Peyer's patch (tissue), 4 donors: ENCODE data around the gene MED31.

Experiments used
- POLR2A ChIP-seq, 2 donors: fragments of 450-650 bp; IDR thresholded peaks; one replicate each; pipeline ENCODE4 v1.5.1; 2017; ENCODE audit warnings: antibody characterized with exemption in 2 of 2, mild to moderate bottlenecking in 2 of 2, moderate library complexity in 2 of 2
- TF ChIP-seq, protein P1 (sequence below), 6 experiments: fragments of 450-650 bp in 4 of 6; fragments of 200-600 bp in 2 of 6; sonication (generic) in 1 of 6; IDR thresholded peaks; one replicate each; pipeline ENCODE4 v1.5.1; 2017 to 2019; ENCODE audit warnings: antibody characterized with exemption in 6 of 6, mild to moderate bottlenecking in 3 of 6, moderate library complexity in 1 of 6

DNA sequence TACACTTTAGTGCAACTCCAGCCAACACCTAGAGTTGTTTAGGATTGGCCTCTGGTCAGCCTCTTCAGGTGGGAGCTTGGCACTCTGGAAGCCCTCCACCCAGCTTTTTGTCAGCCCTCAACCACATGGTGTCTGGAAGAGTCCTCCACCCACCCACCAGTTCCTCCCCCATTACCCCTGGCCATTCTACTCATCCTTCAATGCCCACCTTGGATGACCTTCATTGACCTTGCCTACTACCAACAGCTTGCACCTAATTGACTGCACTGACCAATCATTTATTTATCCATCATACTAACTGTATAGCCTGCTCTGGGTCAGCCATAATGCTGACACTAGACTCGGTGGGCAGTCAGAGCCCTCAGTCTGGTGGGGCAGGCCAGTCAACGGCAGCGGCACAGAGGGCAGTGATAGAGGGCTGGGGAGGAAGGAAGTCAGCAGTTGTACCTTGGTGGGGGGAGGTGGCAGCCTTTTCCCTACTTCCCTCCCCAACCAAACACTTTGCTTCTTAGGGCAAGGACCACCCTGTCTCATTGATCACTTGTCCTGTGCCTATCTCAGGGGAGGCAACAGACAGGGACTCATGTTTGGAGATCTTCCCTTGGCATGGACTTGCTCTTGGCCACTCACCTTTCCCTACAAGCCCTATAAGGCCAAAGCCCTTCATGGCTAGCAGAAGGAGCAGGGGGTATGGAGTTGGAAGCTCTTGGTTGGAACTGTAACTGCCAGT, 32.5 kb upstream of the MED31 start:
- TF ChIP-seq, protein P1, sequence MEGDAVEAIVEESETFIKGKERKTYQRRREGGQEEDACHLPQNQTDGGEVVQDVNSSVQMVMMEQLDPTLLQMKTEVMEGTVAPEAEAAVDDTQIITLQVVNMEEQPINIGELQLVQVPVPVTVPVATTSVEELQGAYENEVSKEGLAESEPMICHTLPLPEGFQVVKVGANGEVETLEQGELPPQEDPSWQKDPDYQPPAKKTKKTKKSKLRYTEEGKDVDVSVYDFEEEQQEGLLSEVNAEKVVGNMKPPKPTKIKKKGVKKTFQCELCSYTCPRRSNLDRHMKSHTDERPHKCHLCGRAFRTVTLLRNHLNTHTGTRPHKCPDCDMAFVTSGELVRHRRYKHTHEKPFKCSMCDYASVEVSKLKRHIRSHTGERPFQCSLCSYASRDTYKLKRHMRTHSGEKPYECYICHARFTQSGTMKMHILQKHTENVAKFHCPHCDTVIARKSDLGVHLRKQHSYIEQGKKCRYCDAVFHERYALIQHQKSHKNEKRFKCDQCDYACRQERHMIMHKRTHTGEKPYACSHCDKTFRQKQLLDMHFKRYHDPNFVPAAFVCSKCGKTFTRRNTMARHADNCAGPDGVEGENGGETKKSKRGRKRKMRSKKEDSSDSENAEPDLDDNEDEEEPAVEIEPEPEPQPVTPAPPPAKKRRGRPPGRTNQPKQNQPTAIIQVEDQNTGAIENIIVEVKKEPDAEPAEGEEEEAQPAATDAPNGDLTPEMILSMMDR (IDR thresholded peaks at IDR 0.05), result no peak
- TF ChIP-seq POLR2A (IDR thresholded peaks at IDR 0.05), result no peak
